NCI-H748 (cell line): ENCODE measurements around the gene RNGTT.
"Not testable (repeated sequence)": the region's sequence is repeated elsewhere in the genome, so short reads cannot be mapped to it uniquely, and the experiment has no call there.

Experiments used
- DNase-seq: peaks from one replicate; lab custom pipeline; 2025; ENCODE audit not compliant: unreplicated experiment; lab: John Stamatoyannopoulos, UW

The RNGTT gene

DNA sequence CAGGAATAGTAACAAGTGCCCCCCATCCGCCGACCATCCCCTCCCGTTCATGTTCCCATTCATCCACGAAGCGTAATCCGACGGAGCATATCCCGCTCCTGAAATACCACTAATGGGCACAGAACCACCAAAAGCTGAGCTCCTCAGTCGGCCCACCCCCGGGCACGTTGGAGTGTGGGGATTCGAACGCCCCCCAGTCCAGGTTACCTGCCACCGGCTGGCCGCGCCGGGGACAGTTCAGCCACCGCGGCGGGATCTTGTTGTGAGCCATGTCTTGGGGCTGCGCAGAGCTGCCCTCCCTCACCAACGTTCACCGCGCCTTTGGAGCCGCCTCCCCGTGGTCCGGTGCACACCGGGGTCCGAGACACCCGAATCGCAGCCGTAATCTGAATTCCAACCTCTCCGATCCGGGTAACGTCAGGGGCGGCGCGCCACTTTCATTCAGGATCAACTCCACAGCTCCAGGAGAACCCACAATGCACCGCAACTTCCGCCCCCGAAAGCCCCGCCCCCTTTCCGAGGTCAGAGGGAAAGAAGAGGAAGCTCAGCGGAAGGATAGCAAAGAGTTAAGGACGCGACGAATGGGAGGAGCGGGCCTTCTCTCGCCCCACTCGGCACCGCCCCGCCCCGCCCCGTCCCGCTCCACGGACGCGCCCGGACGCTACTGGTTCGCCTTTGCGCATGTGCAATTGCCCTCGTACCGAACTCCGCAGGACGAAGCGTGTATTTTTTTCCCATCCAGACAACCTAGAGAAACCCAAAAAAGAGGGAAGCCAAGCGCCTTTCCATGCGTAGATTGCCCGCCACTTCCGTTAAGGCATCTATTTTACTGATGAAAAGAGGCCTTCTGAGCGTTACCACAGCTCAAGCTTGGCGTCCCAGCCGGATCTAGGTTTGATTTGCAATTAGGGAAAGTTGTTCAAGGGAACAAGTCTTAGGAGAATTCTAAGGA is at the start of gene RNGTT:
RNGTT (minus strand) TSS at position 480 of the 952 bp plus-strand sequence; CDS start at position 271, 209 bp downstream.
- DNase-seq, result peak; percentile 98

GRCh38 chr6:89011436-89011835 is 48.0 kb upstream of the RNGTT start:
- no peak for DNase-seq

DNA sequence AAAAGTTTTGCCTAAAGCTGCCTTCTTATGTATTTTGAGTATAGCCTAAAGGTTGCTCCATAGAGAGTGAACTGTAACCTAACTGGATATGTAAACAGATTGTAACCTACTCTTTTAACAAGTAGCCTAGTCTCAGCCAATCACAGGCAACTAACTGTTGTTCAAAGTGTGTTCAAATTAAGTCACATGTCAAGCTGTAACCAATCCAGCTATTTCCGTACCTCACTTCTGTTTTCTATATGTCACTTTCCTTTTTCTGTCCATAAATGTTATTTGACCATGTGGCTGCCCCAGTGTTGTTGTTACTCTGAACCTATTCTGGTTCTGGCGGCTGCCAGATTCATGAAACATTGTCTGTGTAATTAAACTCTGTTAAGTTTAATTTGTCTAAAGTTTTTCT is 47.4 kb upstream of the RNGTT start:
- no peak for DNase-seq

DNA sequence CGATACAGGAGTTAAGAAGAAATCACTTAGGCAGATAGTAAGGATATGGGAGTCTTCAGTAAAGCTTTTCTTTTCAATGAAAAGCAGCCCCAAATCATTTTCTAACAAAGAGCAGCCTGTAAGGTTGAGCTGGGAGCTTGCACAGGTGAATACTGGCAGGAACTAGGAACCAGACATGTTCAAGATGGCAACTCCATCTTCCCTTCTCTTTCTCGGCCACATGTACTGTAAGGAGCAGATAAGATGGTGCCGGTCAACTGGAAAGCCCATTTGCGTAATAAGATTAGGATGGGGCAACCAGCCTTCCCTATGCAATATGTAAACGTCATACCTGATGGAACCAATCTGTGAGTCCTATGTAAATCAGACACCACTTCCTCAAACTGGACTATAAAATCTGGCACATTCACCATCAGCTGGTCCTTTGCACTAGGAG is 46.2 kb upstream of the RNGTT start:
- no peak for DNase-seq

DNA sequence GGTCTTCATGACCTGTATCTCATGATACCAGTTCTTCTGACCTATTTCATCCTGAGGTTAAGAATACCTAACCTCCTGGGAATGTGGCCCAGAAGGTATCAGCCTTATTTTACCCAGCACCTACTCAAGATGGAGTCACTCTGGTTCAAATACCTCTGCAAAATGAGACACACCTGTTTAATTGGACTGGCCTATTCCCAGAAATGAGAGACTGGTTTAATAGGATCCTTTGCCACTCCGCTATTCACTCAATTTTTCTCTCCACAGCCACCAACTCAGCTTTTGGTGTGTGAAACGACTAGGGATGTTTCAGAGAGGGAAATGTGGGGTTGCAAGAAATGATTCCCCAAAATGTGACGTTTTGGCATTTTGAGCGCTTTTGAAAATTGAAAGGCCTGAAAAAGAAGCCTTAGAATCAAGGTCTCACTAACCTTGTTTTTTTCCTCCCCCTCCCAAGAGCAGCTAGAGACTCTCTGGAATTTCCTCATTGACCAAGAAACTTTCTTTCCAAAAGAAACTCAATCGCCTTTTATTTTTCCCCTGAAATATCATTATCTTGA is 45.5 kb upstream of the RNGTT start:
- no peak for DNase-seq

- no peak for DNase-seq
Observed at GRCh38 chr6:89008001-89008814, 44.8 kb upstream of the RNGTT start.

DNA sequence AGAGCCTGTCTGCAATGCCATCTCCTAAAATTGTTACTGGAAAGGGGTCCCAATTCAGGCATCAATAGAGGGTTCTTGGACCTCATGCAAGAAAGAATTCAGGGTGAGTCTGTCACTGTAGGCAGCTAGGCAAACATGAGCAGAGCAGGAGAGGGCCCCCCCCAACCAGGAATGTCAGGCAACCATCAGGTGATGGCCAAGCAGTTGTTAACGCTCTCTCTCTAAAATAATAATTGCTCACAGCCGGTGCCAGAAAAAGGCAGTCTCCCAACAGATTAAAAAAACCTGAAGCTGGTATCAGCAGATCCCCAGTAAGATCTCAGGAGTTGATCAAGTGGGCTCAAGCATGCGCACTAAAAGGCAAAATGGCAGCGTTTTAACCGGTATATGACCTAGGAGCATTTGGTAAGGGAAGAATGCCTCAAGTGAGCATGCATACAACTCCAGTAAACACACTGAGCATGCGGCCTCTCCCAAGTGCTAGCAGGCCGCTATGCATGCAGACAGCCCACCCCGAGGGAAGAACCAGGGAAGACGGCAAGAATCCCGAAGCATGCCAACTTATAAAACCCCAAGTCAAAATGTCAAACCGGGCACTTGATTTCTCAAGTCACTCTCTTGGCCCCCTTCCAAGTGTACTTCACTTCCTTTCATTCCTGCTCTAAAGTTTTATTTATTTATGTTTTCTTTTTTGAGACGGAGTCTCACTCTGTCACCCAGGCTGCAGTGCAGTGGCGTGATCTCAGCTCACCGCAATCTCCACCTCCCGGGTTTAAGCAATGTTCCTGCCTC is 44.0 kb upstream of the RNGTT start:
- no peak for DNase-seq

DNA sequence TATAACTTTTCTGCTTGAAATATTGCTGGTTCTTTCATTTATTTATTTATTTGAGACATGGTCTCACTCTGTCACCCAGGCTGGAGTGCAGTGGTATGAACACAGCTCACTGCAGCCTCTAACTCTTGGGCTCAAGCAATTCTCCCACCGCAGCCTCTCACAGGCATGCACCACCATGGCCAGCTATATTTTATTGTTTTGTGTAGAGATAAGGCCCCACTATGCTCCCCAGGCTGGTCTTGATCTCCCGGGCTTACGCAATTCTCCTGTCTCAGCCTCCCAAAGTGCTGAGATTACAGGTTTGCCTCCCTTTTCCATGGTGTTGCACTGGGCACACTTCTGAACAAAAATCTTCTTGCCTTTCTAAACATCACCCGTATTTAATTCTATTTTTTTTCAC is 39.1 kb upstream of the RNGTT start:
- no peak for DNase-seq

- no peak for DNase-seq
Observed at GRCh38 chr6:88997327-88997726, 33.9 kb upstream of the RNGTT start.

DNA sequence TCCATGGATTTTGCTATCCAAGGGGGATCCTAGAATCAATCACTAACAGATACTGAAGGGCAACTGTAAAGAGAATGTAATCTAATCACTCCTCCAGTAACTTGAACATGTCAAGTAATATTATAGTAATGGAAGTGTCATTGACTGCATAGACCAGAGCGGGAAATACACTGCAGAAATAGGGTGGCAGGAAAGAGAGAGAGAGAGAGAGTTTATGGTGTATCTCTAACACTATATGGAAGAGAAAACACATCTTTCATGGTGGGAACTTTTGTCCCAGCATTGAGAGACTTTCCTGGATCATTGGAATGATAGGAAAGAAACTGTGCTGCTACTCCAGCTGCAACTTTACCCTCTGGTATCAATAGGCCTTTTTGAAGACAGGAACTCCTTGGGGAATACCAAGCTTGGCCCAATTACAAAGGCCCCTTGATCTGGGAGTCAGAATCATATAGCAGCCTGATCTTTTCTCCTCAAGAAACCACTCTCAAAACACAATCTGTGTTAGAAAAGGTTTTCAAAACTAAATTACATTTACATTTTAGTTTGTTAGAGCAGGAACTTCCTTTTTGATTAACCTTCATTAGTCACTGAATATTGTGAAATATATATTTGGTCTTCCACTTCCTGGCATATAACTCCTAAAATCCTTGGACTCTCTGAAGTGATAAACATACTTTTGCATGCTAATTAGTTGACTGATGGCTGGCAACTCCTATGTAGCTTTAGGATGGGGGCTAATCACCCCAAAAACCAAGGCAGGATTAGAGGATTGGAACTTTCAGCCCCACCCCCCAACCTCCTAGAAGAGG is 29.5 kb upstream of the RNGTT start:
- no peak for DNase-seq

DNA sequence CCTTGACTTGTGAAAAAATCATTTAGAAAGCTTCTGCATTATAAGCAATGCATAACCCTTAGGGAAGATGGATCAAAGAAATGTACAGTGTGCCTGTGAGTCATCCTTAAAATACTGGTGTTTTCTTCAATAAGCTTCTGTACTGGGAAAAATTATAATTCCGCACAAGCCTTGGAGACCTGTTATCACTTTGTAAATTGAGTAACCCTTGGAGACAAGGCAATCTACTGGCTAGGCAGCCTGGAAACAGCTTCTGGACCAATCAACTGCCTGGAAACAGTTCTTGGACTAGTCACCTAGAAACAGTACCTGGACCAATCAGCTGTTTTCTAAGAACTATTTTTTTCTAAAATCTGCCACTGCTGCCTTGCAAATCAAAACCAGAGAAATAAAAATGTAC is 25.8 kb upstream of the RNGTT start:
- no peak for DNase-seq

- DNase-seq, result no peak
Observed at GRCh38 chr6:88987922-88988321, 24.5 kb upstream of the RNGTT start.

GRCh38 chr6:88985901-88986300 is 22.5 kb upstream of the RNGTT start:
- DNase-seq, result no peak

DNA sequence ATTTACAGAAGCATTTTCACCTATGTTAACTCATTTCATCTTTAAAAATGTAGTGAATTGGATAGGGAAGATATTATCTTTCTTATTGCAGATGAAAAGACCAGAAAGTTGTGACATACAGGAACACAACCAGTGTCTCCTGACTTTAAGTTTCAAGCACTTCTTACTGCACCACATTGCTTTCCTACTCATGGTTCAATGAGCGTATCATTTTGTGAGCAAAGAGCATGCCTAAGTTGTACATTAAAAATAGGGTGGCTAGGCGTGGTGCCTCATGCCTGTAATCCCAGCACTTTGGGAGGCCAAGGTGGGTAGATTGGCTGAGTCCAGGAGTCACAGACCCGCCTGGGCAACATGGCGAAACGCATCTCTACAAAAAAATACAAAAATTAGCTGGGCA is 21.2 kb upstream of the RNGTT start:
- DNase-seq, result no peak

GRCh38 chr6:88984152-88984551 is 20.7 kb upstream of the RNGTT start:
- no peak for DNase-seq

GRCh38 chr6:88983532-88983931 is 20.1 kb upstream of the RNGTT start:
- DNase-seq, result peak; percentile 35

GRCh38 chr6:88983129-88983528 is 19.7 kb upstream of the RNGTT start:
- DNase-seq, result not testable (repeated sequence)

DNA sequence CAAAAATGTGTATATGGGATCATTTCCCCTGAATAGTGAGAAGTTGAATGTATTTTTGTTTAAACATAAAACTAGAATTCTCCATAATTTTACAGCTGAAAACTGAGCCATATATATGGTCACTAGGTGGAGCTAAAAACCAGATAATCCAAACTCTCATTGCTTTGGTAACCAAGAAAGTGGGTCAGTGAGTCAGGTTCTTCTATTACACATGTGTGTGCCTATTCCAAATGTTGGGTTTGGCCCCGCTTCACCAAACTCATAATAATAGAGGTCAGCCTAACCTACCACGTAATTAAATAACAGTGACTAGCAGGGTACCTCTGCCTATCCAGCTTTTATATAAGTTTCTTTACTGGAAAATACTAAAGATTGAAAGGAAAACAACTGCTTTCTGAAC is 19.3 kb upstream of the RNGTT start:
- peak; percentile 67 for DNase-seq

DNA sequence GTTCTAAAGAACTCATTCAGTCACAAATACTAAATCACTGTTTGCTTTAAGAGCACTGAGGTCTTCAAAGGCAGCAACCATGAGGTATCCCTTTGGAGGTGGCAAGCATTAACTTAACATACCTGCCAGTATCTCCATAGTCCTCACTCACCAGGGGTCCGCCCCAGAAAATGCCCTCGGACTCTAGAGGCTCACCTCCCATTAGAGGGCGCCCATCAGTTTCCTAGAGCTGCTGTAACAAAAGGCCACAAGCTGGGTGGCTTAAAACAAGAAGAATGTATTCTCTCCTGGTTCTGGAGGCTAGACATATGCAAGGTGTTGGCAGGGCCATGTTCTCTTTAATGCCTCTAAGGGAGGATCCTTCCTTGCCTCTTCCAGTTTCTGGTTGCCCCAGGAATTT is 12.0 kb upstream of the RNGTT start:
- DNase-seq, result no peak
